Stimulated activated CD8-positive, alpha-beta memory T cell treated with anti-CD3 and anti-CD28 coated beads, Interleukin-4, amount 100 ng/mL, for 48 hours (primary cell): ENCODE results near the gene GPR107.

Experiments
- DNase-seq: peaks from one replicate; pipeline ENCODE4 v3.0.0-alpha.2; 2020

The GPR107 gene

DNA sequence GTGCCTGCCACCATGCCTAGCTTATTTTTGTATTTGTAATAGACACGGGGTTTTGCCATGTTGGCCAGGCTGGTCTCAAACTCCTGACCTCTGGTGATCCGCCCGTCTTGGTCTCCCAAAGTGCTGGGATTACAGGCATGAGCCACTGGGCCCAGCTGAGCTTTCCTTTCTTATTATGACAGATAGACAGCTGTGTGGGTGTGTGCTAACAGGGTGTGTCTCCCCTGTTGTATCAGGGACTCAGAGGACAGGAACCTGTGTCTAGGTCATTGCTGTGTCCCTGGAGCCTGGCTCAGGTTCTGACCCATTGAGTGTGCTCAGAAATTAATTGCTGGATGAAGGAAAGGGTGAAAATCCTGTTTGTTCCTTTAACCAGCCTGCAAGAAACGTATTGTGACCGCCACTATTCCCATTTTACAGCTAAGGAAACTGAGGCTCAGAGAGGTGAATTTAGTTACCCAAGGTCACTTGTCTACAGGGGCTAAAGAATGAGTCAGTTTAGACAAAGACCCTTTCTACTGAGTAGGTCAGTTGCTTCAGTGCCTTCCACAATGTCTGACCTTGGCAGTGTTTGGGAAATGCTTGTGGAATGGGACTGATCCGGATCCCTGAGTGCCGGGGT, 135.3 kb downstream of the GPR107 start:
- no peak for DNase-seq
